ENCODE measurements around the gene LYPLAL1. TPM values are rescaled to one million over a fixed set of nuclear protein-coding genes. Genes with fewer than 3 reads are reported as not detected.

Gene LYPLAL1
- total RNA-seq, 1 experiment from 2014 or later, result 40.0 TPM

GRCh38 chr1:219172821-219173220 is 857 bp upstream of the LYPLAL1 start:
- H3K4me3 ChIP-seq (replicated peaks in 1 of 2; ENCODE audit: low read depth in 1 of 2, low read length in 2 of 2), result no peak overlapping the region
- peak overlapping the region; percentile 93 for H2AFZ ChIP-seq (ENCODE audit: low read depth, low read length, poor library complexity, severe bottlenecking)
- DNase-seq (ENCODE audit: low read depth, low spot score) (no peak), ATAC-seq (no peak)
- no peaks in the 10 kb centered on the region for H3K36me3 ChIP-seq (ENCODE audit: control insufficient read depth in 1 of 2, insufficient read depth in 2 of 2, low read length in 2 of 2)
- intact Hi-C loops (cut with micrococcal nuclease), result no loop called here
- BruUV-seq (replicated peaks), result no TSS peak
- H3K4me2 ChIP-seq (ENCODE audit: low read length), result peak overlapping the region; percentile 92; the same call in 1 of the 2 replicates
- POLR2A ChIA-PET, result no interaction called here
- peaks cover 30% of the 10 kb centered on the region for H3K79me2 ChIP-seq (ENCODE audit: insufficient read depth, low read length)
- CTCF ChIA-PET, result no interaction called here
- no peak overlapping the region for H3K27ac ChIP-seq (ENCODE audit: low read depth, low read length)
- RAD21 ChIA-PET (ENCODE audit: low non-redundant PET in 1 of 2, low total read pairs in 2 of 2, uncharacterized antibody in 2 of 2, unreplicated experiment in 2 of 2), result no interaction called here
- no peaks in the 10 kb centered on the region for H4K20me1 ChIP-seq (ENCODE audit: insufficient read depth)
- TF ChIP-seq ZNF274 (IDR thresholded peaks at IDR 0.05; ENCODE audit: low read depth, low read length) (no peak), CEBPB (IDR thresholded peaks at IDR 0.05; ENCODE audit: low read depth) (no peak), YY1 (IDR thresholded peaks at IDR 0.05; ENCODE audit: extremely low read depth, insufficient replicate concordance, low read depth, low read length) (no peak), POLR2A (IDR thresholded peaks at IDR 0.05; ENCODE audit: borderline replicate concordance, extremely low read depth, insufficient read depth, insufficient read length) (no peak), EZH2phosphoT487 (IDR thresholded peaks at IDR 0.05; ENCODE audit: borderline replicate concordance) (no peak), SP1 (IDR thresholded peaks at IDR 0.05; ENCODE audit: low read depth) (no peak), ZFX (IDR thresholded peaks at IDR 0.05) (no peak), FOSL1 (IDR thresholded peaks at IDR 0.05; ENCODE audit: low read depth) (no peak), JUND (IDR thresholded peaks at IDR 0.05) (no peak), SIN3A (IDR thresholded peaks at IDR 0.05; ENCODE audit: low read depth) (no peak), SRF (IDR thresholded peaks at IDR 0.05; ENCODE audit: low read depth) (no peak), EZH2 (IDR thresholded peaks at IDR 0.05) (no peak), EGR1 (IDR thresholded peaks at IDR 0.05; ENCODE audit: low read depth) (no peak), POLR2AphosphoS5 (IDR thresholded peaks at IDR 0.05; ENCODE audit: low read depth, low read length) (no peak), ELF1 (IDR thresholded peaks at IDR 0.05; ENCODE audit: borderline replicate concordance, low read depth) (no peak), TCF7L2 (IDR thresholded peaks at IDR 0.05; ENCODE audit: borderline replicate concordance, extremely low read depth, insufficient read depth, insufficient read length) (no peak), RAD21 (IDR thresholded peaks at IDR 0.05; ENCODE audit: low read depth) (no peak)
- TF ChIP-seq, protein P1, sequence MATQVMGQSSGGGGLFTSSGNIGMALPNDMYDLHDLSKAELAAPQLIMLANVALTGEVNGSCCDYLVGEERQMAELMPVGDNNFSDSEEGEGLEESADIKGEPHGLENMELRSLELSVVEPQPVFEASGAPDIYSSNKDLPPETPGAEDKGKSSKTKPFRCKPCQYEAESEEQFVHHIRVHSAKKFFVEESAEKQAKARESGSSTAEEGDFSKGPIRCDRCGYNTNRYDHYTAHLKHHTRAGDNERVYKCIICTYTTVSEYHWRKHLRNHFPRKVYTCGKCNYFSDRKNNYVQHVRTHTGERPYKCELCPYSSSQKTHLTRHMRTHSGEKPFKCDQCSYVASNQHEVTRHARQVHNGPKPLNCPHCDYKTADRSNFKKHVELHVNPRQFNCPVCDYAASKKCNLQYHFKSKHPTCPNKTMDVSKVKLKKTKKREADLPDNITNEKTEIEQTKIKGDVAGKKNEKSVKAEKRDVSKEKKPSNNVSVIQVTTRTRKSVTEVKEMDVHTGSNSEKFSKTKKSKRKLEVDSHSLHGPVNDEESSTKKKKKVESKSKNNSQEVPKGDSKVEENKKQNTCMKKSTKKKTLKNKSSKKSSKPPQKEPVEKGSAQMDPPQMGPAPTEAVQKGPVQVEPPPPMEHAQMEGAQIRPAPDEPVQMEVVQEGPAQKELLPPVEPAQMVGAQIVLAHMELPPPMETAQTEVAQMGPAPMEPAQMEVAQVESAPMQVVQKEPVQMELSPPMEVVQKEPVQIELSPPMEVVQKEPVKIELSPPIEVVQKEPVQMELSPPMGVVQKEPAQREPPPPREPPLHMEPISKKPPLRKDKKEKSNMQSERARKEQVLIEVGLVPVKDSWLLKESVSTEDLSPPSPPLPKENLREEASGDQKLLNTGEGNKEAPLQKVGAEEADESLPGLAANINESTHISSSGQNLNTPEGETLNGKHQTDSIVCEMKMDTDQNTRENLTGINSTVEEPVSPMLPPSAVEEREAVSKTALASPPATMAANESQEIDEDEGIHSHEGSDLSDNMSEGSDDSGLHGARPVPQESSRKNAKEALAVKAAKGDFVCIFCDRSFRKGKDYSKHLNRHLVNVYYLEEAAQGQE (IDR thresholded peaks at IDR 0.05; ENCODE audit: low read depth), result no peak
- TF ChIP-seq, protein P2, sequence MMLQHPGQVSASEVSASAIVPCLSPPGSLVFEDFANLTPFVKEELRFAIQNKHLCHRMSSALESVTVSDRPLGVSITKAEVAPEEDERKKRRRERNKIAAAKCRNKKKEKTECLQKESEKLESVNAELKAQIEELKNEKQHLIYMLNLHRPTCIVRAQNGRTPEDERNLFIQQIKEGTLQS (IDR thresholded peaks at IDR 0.05), result no peak
- H3K9me2 ChIP-seq (ENCODE audit: insufficient read depth), result no peaks in the 10 kb centered on the region
- H3K4me1 ChIP-seq (ENCODE audit: control insufficient read depth in 1 of 2, insufficient read depth in 2 of 2, low read length in 2 of 2), result peaks cover 12 to 15% of the 10 kb centered on the region in 2 experiments
- H3K27me3 ChIP-seq (ENCODE audit: insufficient read depth, low read length), result no peaks in the 10 kb centered on the region
- H3K9me3 ChIP-seq (ENCODE audit: control insufficient read depth in 1 of 2, insufficient read depth in 1 of 2, low read depth in 1 of 2, low read length in 2 of 2), result no peaks in the 10 kb centered on the region
- H3K9ac ChIP-seq (ENCODE audit: low read length), result no peak overlapping the region
